Suppressor macrophage (primary cell): ENCODE data around the gene PPIG.
"Not testable (repeated sequence)": the region's sequence is repeated elsewhere in the genome, so short reads cannot be mapped to it uniquely, and the experiment has no call there.

Experiments
- DNase-seq, 4 experiments: peaks; one replicate each; pipeline ENCODE4 v3.0.0-alpha.2; 2020 to 2022

PPIG gene

DNA sequence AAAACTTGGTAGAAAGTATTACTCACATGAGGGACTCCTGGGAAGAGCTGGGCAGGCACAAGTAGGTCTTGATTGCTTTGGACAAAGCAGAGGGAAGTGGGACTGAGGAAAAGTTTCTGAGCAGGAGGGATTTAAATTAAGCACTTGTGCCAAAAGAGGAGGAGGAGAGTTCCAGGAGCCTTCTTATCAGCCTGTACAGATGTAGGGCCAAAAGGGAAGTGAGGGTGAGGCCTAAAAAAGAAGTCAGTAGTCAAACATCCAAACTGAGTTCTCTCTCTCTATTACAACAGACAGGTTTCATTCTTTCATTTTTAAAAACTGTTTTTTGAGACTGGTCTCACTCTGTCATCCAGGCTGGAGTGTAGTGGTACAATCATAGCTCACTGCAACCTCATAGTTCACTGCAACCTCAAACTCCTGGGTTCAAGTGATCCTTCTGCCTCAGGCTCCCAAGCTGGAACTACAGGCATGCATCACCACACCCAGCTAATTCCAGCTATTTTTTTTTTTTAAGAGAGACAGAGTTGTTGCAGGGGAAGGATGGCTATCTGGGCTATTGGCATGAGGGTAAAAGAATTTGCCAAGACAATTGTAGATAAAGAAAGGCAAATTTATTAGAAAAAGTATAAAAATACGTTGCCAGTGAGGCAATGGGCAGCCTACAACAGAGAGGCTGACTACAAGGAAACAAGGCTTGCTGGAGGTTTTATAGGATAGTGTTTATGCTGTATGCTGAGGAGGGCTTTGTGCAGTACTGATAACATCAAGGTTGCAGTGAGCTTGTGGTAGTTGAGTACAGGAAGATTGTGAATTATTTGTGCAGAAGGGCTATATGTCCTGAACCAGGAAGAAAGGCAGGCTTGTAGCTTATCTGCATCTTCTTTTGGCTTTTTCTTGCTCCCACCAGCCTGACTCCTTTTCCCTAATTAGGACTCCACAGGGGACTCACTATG, 81.1 kb downstream of the PPIG start:
- no peak for DNase-seq

DNA sequence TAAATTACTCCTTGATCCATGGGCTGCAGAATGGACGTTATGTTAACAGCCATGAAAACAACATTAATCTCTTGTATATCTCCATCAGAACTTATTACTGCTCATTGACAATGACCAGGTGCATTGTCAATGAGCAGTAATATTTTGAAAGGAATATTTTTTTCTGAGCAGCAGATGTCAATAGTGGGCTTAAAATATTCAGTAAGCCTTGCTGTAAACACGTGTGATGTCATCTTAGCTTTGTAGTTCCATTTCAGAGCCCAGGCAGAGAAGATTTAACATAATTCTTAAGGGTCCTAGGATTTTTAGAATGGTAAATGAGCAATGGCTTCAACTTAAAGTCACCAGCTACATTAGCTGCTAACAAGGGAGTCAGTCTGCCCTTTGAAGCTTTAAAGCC, 83.4 kb downstream of the PPIG start:
- no peak for DNase-seq

DNA sequence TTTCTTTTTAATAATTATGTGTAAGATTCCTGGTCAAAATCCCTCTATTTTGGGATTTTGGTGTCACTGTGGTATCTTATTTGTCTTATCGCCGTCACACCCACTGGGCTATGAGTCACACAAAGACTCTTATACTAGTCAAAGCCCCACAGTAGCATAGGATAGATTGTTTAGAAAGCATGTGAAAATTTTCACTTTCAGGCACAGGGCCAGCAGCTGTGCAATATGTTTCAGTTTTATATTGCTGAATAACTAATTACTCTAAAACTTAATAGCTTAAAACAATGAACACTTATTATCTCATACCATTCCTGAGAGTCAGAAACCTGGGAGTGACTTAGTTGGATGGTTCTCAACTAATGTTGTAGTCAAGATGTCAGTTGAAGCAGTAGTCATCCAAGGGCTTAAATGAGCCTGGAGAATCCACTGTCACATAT, 86.1 kb downstream of the PPIG start:
- no peak for DNase-seq

DNA sequence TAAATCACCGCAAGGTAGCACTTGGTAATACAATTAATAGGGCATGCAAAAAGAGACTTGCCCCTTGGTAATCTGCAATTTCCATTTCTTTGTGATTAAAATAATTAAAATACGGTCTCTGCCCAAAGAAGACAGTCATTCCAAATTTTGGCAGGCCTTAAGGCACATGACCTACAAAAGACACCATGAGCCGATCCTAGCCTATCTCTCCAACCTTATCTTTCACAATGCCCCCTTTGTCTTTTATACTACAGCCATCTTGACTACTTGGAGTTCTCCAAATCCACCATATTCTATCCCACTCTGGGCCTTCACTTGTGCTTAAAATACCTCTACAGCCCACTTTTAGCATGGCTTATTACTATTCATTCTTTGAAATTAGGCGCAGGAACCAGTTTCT, 86.8 kb downstream of the PPIG start:
- no peak for DNase-seq

DNA sequence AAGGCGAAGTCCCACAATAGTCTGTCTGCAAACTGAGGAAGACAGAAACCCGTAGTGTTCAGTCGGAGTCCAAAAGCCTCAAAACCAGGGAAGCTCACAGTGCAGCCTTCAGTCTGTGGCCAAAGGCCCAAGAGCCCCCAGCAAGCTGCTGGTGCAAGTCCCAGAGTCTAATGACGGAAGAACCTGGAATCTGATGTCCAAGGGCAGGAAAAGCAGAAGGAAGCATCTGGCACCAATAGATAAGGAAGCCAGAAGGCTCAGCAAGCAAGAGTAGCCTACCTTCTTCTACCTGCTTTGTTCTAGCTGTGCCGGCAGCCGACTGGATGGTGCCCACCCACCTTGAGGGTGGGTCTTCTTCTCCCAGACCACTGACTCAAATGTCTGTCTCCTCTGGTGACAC, 88.3 kb downstream of the PPIG start:
- DNase-seq, result no peak

DNA sequence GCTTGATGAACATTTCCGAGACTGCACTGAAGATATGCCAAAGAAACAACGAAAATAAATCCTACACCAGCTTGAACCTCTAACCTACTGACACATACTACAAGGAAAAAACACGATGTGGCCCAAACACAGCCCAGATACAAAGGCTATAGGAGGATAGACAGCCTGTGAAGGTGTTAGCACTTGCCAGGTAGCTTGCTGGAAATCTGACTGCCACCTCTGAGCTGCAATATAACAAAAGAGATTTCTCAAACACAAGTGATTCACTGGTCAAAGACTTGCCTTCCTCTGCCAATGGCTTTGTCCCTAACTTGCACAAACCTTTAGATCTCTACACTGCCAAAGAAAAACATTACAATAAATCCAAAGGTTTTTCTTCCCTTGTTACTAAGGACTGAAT, 89.0 kb downstream of the PPIG start:
- DNase-seq, result no peak

DNA sequence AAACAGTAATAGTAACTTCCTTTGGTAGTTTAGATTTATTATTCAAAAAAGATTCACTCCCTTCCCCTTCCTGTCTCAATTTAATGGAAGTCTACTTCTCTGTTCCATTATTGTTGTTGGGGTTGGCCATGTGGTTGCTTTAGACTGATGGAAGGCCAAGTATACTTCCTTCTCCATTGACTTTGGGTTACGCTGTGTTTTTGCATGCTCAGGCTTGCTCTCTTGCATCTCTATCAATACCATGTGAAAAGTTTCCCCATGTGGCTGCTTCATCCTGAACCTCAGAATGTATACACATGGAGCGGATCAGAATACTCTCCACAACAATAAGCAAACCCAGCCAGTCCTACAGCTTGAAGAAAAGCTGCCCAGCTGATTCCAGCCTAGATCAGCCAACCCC, 89.8 kb downstream of the PPIG start:
- DNase-seq, result no peak

DNA sequence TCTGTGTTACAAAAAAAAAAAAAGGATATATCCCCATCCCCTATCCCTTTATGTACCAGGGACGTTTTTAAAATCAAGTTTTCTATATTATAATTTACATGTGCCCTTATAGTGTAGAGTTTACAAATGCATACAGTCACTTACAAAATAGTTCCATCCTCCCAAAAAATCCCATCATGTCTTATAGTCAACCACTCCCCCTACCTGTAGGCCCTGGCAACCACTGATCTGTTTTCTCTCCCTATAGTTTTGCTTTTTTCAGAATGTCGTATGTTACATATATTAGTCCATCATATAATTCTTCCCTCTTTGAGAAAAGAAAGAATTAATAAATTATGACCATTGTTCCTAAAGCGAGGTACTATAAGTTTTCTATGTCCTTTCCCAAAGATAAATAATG, 92.2 kb downstream of the PPIG start:
- DNase-seq, result no peak

DNA sequence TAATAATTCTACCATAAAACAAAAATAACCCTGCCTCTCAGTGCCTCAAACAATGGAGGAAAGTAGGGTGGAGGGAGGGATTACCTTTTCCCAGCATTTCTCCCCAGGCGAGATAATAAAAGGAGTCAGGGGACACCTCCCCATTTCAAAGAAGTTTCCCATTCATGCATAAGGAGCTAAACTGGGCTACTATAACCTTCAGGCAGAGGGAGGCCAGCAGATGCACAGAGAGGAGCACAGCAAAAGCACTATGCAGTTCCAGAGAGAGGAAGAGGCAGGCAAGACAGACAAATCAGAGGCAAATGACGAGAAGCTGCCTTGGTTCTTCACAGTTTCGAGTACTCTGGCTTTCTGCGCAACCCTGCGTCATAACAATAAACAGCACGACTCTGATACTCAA, 92.7 kb downstream of the PPIG start:
- no peak for DNase-seq

DNA sequence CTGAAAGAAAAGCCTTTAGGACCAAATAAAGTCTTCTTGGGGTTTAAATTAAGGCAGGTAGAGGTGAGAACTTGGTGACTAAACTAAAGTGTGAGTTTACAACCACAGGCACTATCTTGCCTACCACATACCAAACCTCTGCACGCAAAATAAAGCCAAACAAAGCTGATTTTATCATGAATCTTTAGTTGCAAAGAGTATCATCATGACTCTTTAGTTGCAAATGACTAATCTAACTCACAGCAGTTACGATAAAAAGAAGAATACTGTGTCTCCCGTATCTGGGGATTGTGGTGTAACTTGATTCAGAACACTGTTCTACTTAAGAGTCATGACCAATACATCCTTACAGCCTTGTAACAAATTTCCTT, 98.9 kb downstream of the PPIG start:
- no peak for DNase-seq

DNA sequence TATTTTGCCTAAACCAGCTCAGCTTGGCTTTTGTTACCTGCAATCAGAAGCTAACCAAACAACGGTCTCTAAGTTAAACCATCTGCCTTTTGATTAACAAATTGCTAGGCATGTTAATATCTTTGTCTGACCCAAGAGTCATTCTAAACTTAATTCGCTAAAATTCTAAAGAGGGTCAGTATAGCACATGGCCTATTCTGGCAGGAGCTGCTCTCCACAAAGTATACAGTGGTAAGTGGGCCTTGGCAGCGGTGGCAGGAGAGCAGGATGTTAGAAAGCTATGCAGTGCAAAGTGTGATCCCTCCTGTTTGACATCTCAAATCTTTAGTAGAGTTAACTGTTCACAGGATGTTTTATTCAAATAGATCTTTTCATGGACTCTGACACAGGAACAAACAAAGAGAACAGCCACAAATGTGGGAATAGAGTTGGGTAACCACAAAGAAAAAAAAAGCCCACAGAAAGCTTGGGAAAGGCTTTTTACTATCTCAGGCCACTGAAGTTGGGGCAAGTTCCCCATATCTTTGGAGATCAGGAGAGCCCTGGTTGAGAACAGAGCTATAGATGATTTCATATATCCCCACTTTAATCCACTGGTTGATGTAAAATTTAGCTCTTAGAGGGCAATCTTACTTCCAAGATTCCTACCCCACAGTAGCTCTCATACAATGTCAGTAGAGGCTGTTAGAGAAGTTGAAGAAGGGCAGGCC, 99.4 kb downstream of the PPIG start:
- DNase-seq, result no peak

DNA sequence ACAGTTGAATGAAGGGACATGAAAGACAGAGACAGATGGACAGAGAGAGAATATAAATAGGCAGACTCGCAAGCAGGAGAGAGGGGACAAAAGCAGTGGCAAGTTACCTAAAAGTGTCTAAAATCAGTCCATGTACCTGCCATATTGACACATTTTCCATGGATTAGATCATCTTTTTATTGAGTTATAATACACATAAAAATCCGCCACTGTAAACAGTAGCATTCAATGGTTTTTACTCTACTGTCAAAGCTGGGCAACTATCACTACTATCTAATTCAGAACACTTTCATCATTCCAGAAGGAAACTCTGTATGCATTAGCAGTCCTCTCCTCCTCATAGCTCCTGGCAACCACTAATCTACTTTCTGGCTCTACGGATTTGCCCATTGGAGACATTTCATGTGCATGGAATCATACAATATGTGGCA, 100.0 kb downstream of the PPIG start:
- DNase-seq, result no peak

DNA sequence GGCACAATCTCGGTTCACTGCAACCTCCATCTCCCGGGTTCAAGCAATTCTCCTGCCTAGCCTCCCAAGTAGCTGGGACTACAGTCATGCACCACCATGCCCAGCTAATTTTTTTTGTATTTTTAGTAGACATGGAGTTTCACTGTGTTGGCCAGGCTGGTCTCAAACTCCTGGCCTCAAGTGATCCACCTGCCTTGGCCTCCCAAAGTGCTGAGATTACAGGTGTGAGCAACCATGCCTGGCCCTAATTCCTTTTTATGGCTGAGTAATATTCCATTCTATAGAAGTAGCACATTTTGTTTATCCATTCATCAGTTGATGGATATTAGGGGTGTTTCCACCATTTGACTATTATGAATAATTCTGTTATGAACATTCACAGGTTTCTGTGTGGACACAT, 100.6 kb downstream of the PPIG start:
- DNase-seq, result not testable (repeated sequence)

DNA sequence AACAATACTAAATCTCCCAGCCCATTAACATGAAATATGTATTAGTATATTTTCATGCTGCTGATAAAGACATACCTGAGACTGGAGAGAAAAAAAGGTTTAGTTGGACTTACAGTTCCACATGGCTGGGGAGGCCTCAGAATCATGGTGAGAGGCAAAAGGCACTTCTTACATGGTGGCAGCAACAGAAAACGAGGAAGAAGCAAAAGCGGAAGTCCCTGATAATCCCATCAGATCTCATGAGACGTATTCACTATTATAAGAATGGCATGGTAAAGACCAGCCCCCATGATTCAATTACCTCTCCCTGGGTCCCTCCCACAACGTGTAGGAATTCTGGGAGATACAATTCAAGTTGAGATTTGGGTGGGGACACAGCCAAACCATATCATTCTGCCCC, 102.7 kb downstream of the PPIG start:
- not testable (repeated sequence) for DNase-seq

DNA sequence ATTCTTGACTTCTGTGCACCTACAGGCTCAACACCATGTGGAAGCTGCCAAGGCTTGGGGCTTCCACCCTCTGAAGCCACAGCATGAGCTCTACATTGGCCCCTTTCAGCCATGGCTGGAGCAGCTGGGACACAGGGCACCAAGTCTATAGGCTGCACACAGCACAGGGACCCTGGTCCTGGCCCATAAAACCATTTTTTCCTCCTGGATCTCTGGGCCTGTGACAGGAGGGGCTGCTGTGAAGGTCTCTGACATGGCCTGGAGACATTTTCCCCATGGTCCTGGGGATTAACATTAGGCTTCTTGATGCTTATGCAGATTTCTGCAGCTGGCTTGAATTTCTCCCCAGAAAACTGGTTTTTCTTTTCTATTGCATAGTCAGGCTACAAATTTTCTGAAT, 103.8 kb downstream of the PPIG start:
- DNase-seq, result not testable (repeated sequence)

DNA sequence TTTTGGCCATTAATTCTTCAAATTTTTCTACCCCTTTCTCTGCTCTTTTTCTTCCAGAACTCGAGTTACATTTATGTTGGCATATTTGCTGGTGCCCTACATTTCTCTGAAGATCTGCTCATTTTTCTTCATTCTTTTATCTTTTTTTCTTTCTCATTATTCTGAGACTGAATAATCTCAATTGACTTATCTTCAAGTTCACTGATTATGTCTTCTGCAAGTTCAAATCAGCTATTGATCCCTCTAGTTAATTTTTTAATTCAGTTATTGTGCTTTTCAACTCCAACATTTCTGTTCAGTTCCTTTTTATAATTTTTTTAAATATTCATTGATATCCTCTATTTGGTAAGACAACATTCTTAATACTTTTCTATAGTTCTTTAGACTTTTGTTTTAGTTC, 106.8 kb downstream of the PPIG start:
- no peak for DNase-seq
